Gastrocnemius medialis (tissue), 4 donors: ENCODE data around the gene STXBP2.

Experiments
- POLR2A ChIP-seq, 2 donors: fragments of 450-650 bp; IDR thresholded peaks; one replicate each; pipeline ENCODE4 v1.6.1; 2017; ENCODE audit warnings: antibody characterized with exemption in 2 of 2, mild to moderate bottlenecking in 2 of 2, moderate library complexity in 2 of 2
- TF ChIP-seq, protein P1 (sequence below), 5 experiments: fragments of 450-650 bp in 3 of 5; fragments of 200-600 bp in 2 of 5; sonication (generic) in 2 of 5; IDR thresholded peaks in 4 of 5; conservative IDR thresholded peaks in 1 of 5; 1 replicate in 4 of 5; 2 replicates in 1 of 5; pipeline ENCODE4 v1.5.1; 2016 to 2019; ENCODE audit warnings: antibody characterized with exemption in 5 of 5, mild to moderate bottlenecking in 3 of 5, moderate library complexity in 3 of 5

DNA sequence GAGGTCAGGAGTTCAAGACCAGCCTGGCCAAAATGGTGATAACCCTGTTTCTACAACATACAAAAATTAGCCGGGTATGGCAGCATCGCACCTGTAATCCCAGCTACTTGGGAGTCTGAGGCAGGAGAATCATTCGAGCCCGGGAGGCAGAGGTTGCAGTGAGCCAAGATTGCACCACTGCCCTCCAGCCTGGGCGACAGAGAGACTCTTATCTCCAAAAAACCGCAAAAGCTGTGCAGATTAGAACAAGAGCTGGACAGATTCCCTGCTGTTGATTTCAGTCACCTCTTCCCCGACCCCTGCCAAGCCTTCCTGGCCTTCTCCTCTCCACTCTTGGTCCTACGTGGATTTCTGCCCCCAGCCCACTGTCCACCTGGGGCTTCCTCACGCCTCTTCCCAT is 33.0 kb upstream of the STXBP2 start:
- TF ChIP-seq, protein P1, sequence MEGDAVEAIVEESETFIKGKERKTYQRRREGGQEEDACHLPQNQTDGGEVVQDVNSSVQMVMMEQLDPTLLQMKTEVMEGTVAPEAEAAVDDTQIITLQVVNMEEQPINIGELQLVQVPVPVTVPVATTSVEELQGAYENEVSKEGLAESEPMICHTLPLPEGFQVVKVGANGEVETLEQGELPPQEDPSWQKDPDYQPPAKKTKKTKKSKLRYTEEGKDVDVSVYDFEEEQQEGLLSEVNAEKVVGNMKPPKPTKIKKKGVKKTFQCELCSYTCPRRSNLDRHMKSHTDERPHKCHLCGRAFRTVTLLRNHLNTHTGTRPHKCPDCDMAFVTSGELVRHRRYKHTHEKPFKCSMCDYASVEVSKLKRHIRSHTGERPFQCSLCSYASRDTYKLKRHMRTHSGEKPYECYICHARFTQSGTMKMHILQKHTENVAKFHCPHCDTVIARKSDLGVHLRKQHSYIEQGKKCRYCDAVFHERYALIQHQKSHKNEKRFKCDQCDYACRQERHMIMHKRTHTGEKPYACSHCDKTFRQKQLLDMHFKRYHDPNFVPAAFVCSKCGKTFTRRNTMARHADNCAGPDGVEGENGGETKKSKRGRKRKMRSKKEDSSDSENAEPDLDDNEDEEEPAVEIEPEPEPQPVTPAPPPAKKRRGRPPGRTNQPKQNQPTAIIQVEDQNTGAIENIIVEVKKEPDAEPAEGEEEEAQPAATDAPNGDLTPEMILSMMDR (IDR thresholded peaks at IDR 0.05 in 4 of 5, conservative IDR thresholded peaks at IDR 0.05 in 1 of 5) = no peak
- TF ChIP-seq POLR2A (IDR thresholded peaks at IDR 0.05) = no peak
